DMS153 treated with DMSO at 0.1 percent for 48 hours (cell line): ENCODE results near the gene SPECC1.
"Not testable (repeated sequence)": the region's sequence is repeated elsewhere in the genome, so short reads cannot be mapped to it uniquely, and the experiment has no call there.

Experiments used
- DNase-seq: peaks from one replicate; lab custom pipeline; 2025; ENCODE audit not compliant: unreplicated experiment; lab: John Stamatoyannopoulos, UW

SPECC1 gene

DNA sequence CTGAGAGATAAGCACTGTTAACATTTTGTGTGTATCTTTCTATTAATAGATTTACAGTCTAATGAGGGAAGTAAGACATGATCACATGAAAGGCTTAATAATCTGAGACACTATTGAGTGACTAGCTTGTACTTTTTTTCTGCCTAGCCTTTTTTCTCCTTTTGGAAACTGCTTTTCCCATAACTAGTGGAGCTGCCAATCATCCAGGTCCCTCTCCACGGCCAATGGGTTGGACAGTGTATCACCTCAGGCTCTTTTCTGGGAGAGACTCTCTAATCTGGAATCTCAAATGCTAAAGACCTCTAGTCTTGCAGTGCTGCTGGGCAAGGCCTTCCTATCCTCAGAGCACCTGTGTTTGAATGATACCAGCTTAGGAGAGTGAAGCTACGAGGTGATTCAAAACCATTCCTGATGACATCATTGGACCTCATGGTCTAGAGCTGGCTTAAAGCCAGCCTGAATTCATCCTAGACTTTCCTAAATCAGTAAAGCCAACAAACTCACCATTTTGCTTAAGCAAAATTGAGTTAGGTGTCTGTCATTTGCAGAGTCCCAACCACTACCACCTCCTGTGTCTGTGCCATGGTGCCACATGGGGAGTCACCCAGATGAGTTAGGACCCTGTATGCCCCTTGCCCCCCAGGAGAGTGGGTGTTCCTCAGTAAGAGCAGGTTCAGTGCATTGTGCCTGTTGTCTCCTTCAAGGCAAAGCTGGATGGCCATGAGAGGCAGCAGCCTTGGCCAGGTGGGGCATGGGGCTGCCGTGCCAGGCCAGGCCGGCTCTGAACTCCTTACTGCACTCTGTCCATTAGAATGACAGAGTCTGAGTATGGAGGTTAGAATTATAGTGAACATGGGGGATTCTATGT is 62.9 kb downstream of the SPECC1 start:
- DNase-seq = no peak

DNA sequence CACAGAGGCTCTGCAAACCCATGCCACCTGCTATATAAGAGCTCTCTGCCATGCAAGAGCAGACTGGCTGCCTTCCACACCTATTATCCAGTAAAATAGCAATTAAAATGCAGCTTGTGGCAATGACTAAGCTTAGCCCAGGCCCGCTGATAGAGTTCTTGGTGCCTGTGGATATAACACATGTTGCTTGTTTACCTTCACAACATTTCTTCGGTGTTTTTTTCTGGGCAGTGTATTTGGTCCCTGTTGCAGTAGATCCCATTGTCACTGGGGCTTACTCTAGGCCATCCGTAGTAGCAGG is 63.5 kb downstream of the SPECC1 start:
- no peak for DNase-seq

DNA sequence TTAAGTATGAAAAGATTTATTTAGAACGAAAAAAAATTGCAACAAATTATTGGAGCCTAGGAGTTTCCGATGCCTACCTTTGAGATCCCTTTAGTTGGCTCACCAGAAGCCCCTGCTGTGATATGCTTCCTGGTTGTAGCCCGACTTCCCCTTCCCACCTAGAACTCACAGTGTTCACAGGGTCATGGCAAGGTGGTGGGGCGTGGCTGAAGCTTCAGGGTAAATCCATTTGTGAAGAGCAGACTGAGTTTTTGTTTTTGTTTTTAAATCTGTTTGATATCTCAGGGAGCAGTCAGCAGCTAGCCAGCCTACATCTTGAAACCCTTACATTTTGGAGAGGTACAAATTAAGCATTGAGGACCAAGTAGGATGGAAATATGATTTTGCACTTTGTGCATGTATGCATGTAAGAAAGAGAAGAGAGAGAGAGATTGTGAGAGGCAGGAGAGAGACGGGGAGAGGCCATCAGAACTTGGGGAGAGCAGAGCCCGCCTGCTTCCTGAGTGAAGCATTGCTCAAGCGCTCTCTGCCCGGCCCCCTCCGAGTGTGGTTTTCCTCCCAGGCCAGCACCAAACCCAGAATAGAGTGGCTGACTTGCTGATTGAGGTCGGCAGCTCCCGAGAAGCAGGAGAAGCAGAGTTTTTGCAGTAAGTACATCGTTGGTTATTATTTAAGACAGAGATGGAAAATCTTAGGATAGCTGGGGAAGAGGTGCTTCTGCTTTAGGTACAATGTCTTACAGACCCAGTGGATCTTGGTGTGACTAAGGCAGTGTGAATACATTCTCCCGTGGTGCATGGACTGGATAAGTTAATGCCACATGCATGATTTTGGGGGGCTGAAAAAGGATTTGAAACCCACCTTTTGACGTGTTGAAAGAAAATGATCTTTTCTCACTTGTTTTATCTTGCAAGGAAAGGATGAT is 64.2 kb downstream of the SPECC1 start:
- DNase-seq = no peak

DNA sequence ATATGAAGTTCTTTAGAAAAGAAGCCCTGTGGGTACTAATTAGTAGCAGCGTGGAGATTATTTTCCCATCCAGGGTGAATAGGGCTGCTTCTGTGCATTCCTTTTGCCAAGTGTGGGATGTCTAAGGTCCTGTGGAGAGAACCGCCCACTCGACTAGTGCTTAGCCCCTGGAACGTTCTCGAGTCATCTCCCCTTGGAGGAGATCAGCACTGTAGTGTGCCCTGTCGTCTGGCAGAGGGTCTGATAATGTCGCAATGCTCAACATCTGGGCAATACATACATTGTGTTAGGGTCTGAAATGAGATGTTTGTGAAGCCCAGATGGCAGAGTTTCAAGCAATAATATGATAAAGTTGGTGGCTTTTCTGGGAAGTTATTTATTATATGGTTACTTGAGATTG is 64.8 kb downstream of the SPECC1 start:
- DNase-seq = no peak

DNA sequence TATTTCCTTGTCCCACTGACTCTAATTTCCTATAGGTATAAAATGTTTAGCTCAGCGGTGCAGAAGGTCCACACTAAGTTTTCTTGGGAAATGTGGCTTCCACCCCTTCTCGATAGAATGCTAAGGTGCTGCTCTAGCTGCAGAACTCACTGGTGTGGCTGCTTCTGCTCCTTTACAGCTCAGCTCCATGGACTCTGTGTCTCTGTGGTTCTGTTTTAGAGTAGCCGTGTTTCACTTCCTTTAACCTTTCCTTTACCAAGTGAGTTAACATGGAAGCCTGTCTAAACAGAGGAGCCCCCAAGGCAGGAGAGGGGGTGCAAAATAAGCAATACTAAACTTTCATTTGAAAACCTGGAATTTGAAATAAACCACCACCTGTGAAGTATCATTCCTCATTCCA is 65.3 kb downstream of the SPECC1 start:
- DNase-seq = no peak

DNA sequence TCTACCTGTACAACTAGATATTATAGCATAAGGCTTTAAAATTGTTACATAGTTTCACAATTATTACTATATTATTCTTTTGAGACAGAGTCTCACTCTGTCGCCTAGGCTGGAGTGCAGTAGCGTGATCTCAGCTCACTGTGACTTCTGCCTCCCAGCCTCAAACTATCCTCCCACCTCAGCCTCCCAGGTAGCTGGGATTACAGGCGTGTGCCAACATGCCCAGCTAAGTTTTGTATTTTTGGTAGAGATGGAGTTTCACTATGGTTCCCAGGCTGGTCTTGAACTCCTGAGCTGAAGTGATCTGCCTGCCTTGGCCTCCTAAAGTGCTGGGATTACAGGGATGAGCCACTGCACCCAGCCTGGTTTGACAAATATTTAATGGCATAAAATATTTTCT is 67.0 kb downstream of the SPECC1 start:
- not testable (repeated sequence) for DNase-seq

DNA sequence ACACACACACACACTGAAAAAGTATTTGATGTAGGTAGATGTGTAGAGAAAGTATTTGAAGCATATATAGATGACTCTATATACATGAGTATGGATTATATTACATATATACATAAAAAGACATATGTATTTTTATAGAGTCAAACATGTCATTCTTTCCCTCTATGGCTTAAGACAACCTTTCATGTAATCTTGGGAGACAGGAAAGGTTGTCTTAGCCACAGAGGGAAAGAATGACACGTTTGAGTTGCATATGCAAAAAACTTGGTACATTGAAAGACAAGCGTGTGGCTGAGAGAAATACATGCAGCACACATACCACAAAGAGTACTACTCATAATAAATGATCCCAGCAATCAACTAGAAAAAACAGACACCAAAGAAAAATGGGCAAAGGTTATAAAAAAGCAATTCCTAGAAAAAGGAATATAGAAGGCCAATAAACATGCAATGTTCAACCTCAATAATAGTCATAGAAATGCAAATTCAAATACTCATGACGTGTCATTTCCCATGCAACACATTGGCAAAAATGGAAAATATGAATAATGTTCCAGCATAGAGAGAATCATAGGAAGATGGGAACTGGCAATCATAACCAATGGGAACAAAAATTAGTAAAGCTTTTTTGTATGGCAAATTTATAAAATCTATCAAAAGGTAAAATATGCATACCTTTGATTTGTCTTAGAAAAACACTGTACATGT is 69.0 kb downstream of the SPECC1 start:
- no peak for DNase-seq

DNA sequence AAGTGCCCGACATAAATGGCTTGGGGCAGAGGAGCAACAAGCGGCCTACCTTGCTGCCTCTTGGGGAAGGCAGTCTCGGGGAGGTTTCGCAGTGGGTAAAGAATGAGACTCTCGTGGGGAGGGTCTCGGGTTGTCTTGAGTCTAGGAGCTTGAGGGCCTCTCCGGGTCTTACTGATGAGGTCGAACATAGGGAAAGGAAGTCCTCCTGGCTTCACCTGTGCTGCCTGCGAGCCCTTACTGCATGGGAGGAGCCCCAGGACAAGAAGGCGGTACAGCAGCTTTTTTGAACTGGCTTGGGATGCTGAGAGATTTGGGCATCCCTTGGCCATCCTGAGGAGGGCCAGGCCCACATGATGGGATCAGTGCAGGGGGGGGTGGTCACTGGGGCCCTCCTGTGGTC is 71.4 kb downstream of the SPECC1 start:
- DNase-seq = no peak

DNA sequence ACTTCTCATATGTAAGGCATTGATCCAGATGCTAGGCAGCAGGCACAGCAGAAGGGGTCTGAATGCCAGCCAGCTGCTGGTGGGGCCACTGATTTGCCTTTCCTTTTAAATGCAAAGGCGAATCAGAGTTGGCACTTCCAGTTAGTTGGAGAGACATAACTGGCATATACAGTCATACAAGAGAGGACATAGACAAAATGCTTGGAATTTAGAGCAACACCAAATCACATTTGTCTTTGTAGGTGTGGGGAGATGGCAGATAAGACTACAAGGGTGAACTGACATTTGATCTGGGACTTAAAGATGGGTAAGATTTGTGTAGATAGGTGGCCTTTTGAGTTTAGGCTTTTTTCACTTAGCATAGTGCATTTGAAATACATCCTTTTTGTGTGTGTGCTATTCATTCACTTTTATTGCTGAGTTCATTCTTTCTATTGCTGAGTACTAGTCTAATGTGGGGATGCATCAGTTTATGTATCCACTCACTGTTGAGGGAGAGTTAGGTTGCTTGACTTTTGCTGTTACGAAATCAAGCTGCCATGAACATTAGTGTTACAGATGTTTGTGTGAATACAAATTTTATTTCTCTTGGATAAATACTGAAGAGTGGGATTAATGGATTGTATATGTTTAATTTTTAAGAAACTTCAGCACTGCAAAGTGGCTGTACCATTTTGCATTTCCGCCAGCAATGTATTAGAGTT is 74.1 kb downstream of the SPECC1 start:
- DNase-seq = no peak

DNA sequence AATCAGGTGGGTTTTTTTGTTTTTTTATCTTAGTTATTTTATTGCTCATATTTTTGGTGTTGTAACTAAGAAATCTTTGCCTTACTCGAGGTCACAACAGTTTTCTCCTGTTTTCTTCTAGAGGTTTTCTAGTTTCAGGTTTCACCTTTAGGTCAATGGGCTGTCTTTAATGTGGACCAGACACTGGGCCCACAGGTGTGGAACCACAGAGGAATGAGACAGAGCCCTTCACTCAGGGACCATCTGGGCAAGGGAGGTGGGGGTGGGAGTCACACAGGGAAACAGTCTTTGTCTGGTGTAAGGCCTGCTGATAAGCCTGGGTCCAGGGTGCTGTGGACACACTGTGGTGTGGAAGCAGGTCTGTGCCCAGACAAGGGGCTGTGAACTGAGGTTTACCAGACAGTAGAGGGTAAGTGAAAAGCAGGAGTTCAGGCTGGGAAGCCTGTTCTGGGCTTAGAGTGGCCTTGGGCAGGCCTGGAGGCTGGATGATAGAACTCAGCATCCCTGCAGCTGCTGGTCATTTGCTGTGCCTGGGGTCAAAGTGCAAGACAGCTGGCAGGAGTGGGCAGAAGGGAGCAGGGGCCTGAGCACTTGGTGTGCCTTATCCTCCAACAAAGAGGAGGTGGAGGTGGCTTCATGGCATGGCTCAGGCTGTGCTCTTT is 75.6 kb downstream of the SPECC1 start:
- no peak for DNase-seq

DNA sequence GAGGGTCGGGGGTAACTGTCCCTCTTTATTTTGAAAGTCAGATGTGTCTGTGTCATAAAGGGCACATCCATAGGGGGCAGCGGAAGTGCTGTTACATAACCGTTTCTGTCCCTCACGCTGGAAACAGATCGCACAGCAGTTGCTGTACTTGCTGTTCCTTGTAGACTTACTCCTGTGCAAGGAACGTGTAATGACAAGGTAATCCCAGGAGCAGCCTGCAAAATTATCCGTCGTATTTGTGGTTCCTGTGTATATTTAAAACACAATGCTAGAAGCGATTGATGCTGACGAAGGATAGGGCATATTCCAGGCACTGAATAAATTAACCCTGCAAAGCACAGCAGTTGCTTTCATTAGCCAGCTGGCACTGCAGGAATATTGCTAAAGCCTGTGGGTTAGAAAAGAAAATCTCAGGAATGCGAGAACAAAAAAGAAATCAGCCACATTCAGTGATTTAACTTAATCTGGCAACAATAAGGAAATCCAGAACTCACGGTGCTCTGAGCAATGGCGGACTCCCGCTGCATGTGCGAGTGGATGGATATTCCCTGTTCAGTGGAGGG is 76.2 kb downstream of the SPECC1 start:
- DNase-seq = no peak

DNA sequence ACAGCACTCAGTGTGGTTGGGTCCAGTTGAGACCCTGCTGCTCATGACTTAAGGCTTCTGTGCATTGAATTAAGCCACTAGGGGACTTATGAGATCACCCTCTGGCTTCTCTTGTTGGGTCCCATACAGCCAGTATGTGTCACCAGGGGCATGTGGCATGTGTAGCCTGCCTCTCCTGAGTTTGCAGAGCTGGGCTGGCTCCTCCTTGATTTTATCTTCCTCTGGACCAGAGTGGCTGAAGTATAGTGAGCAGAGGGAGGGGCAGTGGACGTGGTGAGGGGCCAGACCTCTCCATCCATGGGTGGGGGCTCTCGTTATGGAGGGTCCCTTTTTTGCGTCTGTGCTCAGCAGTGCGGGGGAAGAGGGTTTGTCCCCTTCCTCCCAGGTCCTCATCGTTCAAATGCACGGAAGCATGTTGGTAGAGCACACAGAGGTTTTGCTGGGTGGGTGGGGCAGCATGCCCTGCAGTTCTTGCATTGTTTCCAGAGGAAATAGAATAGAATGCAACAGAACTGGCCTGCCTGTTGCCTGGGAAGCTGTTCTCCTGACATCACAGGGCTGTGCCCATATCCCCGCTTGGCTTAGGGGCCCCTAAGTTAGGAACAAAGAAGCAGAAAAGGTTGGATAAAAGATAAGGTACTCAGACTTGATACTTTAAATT is 77.4 kb downstream of the SPECC1 start:
- no peak for DNase-seq

DNA sequence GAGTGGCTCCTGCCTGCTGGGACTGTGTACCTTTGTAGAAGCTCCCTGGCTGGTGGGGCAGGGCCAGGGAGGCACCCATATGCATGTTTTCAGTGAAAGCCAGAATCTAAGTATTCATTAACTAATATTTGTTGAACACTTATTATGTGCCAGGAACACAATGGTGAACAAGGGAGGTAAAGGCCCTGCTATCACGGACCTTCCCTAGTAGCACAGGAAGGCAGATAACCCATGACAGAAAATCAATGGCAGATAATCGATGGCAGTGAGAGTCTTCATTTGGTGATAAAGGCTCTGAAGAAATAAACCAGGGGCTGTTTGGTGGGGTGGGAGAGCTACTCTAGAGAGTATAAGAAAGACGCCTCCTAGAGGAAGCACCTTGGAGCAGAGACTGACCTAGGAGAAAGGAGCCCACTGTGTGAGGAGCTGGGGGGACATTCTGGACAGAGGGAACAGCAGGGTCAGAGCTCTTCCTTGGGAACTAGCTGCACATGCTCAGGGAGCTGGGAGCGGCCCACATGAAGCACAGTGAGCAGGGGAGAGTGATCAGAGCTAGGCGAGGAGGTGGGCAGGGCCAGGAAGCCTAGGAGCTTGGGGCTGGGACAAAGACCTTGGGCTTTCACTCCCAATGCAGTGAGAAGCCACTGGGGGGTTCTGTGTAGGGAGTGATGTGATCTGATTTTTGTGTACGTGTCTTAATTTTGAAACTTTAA is 78.5 kb downstream of the SPECC1 start:
- no peak for DNase-seq

DNA sequence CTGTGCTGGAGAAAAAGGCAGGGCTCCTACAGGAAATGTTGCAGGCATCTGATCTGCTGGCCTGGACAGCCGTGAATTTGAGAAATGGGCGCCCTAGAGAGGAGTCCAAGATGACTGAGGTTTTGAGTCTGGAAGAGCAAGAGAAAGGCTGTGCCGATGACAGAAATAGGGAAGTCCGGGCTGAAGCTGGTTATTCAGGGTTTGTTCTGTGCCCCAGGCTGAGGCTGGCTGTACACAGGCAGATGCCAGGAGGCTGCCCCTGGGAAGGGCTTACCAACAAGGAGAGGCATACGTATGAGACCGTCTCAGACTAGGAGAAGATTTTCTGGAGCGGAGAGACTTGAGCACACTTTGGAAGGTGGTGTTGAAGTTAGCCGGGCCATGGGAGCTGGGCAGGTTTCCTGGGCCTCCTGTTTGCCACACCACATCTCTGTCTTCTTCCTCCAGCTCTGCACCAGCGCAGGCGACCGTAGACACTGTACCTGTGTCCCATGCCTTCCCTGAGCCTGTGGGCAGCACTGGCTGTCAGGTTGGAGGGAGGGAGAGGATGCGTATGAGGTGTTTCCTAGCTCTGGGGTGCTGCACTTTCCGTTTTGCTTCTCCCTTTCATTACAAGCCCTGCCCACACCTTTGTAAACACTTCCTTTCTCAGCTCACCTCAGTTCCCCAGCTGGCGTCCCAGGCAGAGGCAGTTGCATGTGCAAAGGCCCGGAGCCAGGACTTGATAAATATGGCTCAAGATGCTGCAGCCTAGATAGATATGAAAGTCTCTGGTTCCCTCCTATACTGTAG is 80.8 kb downstream of the SPECC1 start:
- no peak for DNase-seq

DNA sequence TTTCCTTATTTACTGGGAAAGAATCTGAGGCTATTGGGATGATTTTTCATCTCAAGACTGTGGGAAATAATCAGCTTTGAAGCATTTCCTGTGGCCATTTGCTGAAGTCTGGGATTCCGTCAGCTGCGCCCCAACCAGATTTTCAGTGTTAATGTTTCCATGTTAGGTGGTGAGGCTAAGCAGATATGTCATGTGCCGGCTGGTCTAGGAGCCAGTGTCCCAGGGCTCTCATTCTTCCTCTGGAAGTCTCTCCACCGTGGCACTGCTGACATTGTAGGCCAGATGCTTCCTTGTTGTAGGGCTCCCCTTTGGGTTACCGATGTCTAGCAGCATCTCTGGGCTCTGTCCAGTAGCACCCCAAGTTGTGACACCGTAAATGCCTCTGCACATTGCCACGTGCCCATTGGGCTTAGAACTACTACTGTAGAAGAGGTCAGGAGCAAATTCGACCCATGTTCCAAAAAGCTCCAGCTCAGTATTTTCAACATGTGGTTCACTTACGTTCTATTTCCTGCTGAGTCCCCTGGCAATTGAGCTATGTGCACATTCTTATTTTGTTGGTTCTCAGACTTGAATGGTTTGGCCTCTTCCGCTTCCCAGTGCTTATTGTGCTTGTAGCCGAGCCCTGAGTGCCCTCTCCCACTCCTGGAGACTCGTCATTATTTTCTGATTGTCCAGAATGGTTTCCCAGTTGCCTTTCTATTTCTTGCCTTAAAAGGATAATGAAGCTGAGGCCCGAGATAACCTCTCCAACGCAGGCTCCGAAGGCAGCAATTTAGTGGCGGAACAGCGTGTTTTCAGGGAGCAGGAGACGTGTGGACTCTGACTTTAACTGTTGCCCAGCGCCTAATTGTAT is 82.2 kb downstream of the SPECC1 start:
- DNase-seq = no peak

DNA sequence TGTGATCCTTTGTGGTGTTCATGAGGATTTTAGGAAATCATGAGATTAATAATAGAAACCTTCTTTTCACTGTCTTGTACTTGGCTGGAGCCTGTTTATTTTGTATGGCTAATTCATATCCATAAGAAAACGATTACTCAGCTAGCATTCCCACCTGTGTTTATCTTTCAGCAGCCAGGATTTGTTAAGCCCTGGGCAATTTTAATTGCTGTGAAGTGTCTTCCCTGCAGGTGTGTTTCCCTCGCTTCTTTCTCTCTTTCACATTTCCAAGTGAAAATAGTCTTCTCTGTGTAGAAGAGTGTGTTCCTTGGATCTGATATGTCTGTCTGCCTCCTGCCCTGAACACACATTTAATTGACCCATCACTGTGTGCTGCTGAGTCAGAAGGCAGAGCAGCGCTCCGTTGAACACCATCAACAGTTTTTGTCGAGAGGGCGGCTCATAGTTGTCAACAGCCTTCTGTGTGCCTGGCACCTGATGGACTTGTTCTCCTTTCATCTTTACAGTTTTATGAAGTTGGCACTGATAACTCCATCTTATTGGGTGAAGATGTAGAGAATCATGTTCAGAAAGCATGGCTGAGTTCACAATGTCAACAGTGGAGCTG is 83.2 kb downstream of the SPECC1 start:
- no peak for DNase-seq
